T1000 (cell line): ENCODE measurements around the gene SPHK1.
"Not testable (repeated sequence)": the region's sequence is repeated elsewhere in the genome, so short reads cannot be mapped to it uniquely, and the experiment has no call there.

ENCODE experiments used
- DNase-seq: peaks from one replicate; lab custom pipeline; 2025; ENCODE audit warnings: mixed read lengths; lab: John Stamatoyannopoulos, UW

The SPHK1 gene, protein sequence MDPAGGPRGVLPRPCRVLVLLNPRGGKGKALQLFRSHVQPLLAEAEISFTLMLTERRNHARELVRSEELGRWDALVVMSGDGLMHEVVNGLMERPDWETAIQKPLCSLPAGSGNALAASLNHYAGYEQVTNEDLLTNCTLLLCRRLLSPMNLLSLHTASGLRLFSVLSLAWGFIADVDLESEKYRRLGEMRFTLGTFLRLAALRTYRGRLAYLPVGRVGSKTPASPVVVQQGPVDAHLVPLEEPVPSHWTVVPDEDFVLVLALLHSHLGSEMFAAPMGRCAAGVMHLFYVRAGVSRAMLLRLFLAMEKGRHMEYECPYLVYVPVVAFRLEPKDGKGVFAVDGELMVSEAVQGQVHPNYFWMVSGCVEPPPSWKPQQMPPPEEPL

DNA sequence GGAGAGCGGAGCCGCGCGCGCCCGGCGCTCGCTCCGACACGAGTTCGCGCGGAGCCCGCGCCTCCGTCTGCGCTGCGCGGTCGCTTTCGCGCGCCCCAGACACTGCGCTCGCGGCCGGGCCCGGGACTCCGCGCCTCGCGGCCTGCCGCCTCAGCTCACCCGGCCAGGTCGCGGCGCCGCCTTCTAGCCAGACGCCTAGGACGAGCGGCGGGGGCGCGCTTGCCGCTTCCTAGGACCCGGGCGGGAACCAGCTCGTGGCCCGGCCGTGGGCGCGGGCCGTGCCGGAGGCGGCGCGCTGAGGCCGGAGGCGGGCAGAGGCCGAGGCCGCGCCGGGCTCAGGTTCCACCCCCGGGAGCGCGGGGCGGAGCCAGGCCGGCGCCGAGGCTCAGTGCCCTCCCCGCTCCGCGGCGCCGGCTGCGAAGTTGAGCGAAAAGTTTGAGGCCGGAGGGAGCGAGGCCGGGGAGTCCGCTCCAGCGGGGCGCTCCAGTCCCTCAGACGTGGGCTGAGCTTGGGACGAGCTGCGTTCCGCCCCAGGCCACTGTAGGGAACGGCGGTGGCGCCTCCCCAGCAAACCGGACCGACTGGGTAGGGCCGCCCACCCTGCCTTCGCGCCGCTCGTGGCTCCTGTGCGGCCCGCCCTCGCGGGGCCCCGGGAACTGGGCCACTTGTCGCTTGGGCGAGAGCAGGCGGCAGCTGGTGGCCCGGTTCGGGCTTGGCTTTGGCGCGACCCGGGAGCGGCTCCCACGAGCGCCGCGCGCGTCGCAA is at the start of gene SPHK1:
Gene SPHK1, plus strand, starts transcription at position 388 of the 765 bp plus-strand sequence. CDS start 1,036 bp downstream, outside the sequence.
- peak; percentile 56 for DNase-seq

- no peak for DNase-seq
Measured at GRCh38 chr17:76335716-76336381, 48.6 kb upstream of the SPHK1 start.

DNA sequence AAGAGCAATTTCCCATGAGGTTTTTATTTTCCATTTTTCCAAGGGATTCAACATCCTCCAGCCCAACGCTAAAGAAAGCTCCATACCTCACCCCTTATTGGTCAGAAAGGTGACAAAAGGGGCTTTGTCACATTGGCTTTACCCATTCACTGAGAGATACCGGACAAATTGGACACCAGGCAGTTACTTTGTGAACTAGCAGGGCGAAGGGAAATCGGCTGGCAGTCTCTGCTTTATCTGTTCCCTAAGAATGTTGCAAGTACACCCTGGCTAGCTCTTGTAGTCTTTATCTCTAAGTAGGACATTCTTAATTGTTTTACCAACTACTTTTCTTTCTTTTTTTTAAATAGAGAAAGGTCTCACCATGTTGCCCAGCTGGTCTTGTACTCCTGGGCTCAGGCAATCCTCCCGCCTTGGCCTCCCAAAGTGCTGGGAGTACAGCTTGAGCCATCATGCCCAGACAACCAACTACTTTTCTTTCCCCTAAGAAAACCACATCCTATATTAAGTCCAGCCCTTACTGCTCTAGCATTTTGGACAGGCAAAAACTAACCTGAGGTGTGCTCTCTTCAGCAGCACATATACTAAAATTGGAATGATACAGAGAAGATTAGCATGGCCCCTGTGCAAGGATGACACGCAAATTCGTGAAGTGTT is 47.5 kb upstream of the SPHK1 start:
- no peak for DNase-seq

DNA sequence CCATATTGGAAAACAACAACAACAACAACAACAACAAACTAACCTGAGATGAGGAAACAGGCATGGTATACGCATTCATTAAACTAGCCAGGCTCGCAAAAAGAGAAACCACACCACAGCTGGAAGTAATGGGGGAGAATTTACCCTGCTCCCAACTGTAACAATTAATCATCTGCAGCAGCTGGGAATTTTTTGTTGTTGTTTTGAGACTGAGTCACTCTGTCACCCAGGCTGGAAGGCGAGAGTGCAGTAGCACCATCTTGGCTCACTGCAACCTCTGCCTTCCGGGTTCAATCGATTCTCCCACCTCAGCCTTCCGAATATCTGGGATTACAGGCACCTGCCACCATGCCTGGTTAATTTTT is 47.0 kb upstream of the SPHK1 start:
- no peak for DNase-seq

DNA sequence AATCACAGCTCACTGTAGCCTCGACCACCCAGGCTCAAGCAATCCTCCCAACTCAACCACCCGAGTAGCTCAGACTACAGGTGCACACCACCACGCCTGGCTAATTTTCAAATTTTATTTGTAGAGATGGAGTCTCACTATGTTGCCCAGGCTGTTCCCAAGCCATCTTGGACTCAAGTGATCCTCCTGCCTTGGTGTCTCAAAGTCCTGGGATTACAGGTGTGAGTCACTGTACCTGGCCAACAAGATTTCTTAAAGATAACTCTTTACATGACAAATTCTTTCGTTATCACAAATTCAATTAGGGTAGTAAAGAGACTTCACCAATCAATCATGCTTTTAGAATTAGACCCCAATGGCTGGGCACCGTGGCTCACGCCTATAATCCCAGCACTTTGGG is 43.1 kb upstream of the SPHK1 start:
- no peak for DNase-seq

DNA sequence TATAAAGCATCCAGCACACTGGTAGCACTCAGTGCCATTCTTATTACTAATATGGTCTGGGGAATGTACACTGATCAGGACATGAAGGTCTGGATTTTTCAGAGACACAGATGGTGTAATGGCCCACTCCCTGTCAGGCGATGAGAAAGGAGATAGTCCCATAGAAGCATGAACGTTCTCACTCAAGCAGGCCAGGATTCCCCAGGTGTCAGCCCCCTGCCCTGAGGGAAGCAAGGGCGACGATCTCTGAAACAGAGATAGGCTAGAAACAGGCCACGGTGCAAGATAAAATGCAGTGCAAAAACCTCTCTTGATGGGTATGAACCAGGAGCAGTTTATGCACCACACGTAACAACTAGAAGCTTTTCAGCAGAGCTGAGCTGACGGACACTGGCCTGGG is 41.3 kb upstream of the SPHK1 start:
- no peak for DNase-seq

DNA sequence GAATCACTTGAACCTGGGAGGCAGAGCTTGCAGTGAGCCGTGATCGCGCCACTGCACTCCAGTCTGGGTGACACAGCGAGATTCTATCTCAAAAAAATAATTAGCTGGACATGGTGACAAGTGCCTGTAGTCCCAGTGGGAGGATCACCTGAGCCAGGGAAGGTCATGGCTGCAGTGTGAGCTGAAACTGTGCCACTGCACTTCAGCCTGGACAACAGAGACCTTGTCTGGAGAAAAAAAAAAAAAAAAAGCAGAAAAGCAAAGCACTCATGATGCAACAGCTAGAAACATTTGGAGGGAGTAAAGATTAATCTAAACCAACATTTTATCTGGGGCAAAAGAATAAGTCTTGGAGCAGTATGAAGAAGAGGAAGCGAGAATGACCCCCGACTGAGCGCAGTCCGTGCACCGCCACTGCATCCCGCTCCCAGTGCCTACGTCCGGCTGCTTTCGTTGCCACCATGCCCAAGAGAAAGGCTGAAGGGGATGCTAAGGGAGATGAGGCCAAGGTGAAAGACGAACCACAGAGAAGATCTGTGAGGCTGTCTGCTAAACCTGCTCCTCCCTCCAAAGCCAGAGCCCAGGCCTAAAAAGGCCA is 38.9 kb upstream of the SPHK1 start:
- DNase-seq = no peak

DNA sequence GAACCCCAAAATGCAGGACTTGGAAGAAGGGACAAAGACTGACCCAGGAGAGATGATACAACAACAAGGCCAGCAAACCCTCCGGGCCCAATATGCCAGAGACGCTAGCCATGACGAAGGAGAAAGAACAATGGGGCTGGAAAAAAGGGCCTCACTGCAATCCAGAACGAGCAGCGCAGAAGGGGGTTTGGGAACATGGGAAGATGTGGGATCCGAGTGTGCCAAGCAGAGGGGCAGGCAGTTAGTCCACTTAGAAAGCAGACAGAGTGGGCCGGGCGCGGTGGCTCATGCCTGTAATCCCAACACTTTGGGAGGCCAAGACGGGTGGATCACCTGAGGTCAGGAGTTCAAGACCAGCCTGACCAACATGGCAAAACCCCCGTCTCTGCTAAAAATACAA is 37.5 kb upstream of the SPHK1 start:
- not testable (repeated sequence) for DNase-seq

DNA sequence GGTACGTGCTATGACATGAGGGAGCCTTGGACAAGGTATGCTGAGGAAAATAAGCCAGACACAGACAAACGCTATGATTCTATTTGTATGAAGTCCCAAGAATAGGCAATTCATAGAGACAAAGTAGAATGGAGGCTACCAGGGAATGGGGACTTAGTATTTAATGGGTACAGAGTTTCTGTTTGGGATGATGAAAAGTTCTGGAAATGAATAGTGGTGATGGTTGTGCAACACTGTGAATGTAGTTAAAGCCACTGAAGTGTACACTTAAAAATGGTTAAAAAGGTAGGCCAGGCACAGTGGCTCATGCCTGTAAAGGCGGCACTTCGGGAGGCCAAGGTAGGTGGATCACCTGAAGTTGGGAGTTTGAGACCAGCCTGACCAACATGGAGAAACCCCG is 33.9 kb upstream of the SPHK1 start:
- no peak for DNase-seq

DNA sequence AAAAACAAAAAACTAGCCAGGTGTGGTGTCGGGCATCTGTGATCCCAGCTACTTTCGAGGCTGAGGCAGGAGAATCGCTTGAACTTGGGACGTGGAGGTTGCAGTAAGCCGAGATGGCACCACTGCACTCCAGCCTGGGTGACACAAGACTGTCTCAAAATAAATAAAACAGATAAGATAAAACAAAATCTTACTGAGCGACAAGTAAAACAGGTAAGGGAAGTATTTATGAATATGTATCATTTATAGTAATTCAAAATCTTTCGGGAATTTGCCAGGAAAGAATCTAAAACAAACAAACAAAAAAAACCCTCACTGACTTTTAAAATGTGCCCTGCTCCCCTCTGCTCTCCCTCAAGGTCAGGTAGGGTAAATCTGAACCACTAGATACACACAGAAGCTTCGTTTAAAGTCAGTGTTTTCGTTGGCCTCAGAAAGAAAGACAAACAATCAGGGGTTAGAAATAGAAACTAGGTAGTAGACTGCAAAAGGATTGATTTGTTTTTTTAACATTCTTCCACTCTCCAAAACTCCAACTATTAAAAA is 32.8 kb upstream of the SPHK1 start:
- DNase-seq = no peak

GRCh38 chr17:76353004-76353598 is 31.3 kb upstream of the SPHK1 start:
- DNase-seq = no peak

GRCh38 chr17:76353599-76354316 is 30.7 kb upstream of the SPHK1 start, which contains the start of gene PRPSAP1:
Gene PRPSAP1, minus strand, starts transcription at chr17:76353916. Its CDS starts 213 bp downstream, at chr17:76353703.
- peak; percentile 96 for DNase-seq

GRCh38 chr17:76354317-76354729 is 30.1 kb upstream of the SPHK1 start:
- no peak for DNase-seq

DNA sequence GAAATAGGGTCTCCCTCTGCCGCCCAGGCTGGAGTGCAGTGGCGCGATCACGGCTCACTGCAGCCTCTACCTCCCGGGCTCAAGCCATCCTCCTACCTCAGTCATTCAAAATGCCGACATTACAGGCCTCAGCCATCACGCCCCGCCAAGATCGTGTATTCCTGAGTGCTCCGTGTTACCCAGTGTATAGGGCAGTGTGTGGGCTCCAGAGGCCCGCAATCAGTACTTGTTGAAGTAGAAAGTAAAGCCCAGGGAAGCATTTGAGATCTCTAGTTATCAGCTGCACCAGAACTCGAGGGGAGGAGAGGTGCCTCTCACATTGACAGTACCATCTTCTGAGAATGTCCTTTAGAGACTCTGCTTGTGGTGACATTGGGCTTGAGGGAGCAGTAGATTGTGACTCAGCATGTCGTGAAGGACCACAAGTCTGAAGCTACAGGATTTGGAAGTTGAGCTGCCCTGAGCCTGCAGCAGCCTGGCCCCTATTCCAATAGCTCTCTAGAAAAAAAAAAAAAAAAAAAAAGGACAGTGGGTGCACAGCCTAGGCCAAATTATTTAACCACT is 29.6 kb upstream of the SPHK1 start:
- no peak for DNase-seq

GRCh38 chr17:76356803-76357456 is 27.5 kb upstream of the SPHK1 start:
- no peak for DNase-seq

GRCh38 chr17:76357597-76358158 is 26.7 kb upstream of the SPHK1 start:
- no peak for DNase-seq

DNA sequence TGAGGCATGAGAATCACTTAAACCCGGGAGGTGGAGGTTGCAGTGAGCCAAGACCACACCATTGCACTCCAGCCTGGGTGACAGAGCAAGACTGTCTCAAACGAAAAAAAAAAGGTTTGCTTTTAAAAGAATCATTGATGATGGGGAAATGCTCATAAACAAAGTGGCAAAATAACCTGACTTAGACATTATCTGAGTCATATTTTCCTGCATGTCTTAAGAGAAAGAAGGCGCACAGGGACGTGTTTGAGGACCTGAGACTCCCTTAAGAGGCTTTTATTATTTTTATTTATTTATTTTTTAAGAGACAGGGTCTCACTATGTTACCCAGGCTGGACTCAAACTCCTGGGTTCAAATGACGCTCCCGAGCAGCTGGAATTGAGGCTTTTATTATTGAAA is 25.0 kb upstream of the SPHK1 start:
- no peak for DNase-seq

- not testable (repeated sequence) for DNase-seq
Measured at GRCh38 chr17:76359776-76360175, 24.6 kb upstream of the SPHK1 start.

- DNase-seq = no peak
Measured at GRCh38 chr17:76360461-76360860, 23.9 kb upstream of the SPHK1 start.
